NCI-H2107 (cell line): ENCODE measurements around the gene COMMD1.
"Not testable (repeated sequence)": the region's sequence is repeated elsewhere in the genome, so short reads cannot be mapped to it uniquely, and the experiment has no call there.

ENCODE experiments used
- DNase-seq: peaks from one replicate; lab custom pipeline; 2025; lab: John Stamatoyannopoulos, UW

The COMMD1 gene

DNA sequence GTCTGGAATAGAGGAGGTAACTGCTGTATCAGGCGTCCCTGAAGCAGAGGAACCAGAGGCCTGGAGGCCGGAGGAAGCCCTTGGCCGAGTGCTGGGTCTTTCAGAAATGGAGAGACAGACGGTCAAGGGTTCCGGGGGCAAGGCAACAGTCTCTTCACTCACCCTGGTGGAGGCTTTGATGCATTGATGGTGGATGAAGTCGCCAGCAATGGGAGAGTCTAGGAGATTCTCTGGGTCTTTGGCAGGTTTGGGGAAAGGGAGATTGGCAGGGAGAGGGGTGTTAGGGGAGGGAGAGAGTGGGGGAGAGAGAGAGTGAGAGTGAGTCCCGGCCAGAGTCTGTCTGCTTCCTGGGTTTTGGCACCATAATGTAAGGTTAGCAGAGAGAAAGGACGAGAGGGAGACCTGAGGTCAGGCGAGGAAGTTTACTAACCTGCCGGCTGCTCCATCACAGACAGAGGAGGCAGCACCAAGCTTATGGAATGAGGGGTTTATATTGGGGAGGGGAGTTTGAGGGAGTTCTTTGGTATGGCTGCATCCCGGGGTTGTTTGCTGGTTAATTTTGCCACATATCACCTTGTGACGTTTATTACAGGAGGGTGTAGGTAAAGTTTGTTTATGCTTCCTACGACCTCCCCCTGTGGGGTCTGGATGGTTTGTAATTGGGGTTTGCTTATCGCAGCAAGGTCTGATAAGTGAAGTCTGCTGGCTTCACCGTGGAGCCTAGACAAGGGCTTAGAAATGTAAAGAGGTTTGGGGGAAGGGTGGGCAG is 19.6 kb downstream of the COMMD1 start:
- DNase-seq, result no peak

GRCh38 chr2:61926531-61927477 is 21.3 kb downstream of the COMMD1 start:
- no peak for DNase-seq

- no peak for DNase-seq
Observed at GRCh38 chr2:61928826-61929461, 23.5 kb downstream of the COMMD1 start.

GRCh38 chr2:61937098-61937497 is 31.6 kb downstream of the COMMD1 start:
- no peak for DNase-seq

GRCh38 chr2:61937886-61938285 is 32.4 kb downstream of the COMMD1 start:
- no peak for DNase-seq

GRCh38 chr2:61938511-61938910 is 33.0 kb downstream of the COMMD1 start:
- no peak for DNase-seq

DNA sequence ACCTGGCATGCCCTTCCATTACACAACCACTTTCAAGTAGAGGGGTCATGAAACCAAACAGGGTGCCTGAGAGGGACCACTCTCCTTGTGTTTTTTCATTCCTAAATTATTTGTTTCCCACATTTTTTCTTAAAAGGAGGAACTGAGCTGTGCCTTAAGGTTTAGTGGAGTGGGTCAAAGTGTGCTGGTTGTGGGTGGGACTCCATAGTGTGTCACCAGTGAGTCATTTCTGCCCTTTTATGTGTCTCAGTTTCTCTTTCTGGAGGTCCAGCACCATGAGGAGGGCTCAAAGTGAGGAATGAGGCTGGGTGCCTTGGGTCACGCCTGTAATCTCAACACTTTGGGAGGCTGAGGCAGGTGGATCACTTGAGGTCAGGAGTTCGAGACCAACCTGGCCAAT is 37.8 kb downstream of the COMMD1 start:
- DNase-seq, result no peak

- no peak for DNase-seq
Observed at GRCh38 chr2:61946666-61947065, 41.2 kb downstream of the COMMD1 start.

DNA sequence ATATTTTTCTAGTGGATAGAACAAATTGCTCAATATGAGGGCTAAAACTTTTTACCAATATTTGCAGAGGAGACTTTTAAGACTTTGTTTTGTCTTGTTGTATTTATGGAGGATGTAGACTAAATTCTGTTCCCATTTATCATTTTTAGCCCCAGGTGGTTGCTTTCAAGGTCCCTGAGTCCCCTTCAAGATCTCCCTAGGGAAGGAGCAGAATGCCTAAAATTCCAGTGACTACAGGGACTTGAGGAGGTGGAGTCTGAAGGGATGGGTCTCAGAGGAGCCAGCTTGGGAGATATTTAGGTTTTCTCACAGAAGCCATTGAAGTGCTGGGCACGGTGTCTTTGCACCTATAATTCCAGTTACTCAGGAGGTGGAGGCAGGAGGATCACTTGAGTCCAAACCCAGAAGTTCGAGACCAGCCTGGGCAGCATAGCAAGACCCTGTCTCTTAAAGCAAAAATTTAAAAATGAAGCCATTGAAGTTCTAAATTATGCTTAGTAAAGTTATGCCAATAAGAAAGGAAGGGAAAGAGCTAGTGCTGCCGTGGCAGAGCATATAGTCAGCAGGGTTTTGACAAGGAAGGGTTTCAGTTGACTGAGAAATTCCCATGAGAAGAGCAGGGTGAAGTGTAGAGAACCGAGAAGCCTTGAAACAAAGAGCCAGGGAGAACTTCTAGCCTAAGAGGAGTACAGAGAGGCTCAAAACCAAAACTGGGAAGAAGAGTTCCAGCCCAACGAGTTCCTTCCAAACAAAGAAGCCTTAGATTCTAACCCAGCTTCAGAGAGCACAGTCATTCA is 43.4 kb downstream of the COMMD1 start:
- DNase-seq, result no peak

GRCh38 chr2:61949458-61949713 is 43.9 kb downstream of the COMMD1 start:
- DNase-seq, result no peak

DNA sequence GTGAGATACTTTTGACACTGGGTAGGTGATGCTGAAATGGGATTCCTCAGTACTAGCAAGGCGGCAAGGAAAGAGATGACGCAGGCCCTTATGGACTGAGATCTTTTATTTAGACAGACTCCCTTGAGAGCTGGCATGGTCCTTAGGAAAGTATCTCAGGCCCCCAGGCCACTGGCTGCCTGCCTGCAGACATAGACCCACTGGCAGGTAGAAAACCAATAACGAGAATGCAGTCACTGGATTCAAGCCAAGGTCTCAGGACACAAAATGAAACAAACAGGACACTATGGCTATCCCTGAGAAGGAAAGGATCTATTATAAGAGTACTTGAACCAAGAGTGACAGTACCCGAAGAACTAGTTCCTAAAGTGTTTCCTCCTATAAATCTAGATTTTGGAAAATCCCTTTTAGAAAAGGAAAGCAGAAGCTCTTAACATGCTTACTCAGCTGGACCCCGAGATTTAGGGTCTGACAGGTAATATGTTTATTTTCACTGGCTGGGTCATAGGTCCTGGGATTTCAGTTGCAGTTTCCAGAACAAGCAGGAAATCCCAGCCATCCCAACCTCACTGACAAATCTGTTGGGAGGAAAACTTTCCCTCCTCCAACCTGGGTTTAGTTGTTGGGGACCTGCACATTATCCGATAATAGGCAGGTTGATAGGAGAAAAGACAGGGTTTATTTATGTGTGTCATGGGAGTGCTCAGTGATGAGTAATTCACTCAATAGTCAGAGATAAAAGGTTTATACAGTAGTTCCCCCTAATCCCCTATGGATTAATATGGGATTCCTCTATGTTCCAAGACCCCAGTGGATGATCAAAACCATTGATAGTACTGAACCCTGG is 44.5 kb downstream of the COMMD1 start:
- no peak for DNase-seq

DNA sequence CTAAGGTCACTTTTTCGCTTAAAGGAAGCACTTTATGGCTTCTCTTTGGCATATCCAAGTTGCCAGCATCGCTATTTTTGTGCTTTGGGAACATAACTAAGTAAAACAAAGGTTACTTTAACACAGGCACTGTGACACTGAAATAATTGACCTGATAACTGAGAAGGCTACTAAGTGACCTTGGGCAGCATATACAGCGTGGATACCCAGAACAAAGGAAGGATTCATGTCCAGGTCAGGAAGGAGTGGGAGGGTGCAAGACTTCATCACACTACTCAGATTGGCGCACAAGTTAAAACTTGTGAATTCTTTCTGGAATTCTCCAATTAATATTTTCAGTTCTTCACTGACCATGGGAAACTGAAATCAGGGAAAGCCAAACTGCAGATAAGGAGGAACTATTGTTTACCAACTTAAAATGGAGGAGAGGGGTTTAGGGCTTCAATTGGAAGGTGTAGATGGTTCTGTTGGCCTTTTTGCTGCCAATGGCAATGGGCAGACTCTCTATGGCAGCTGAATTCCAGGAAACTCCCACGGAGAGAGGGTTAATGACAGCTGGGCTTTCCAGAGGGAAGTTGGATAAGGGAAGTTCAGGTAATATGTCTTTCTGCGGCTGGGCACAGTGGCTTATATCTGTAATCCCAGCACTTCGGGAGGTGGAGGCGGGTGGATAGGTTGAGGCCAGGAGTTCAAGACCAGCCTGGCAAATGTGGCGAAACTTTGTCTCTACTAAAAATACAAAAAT is 45.3 kb downstream of the COMMD1 start:
- no peak for DNase-seq

GRCh38 chr2:61951881-61952280 is 46.4 kb downstream of the COMMD1 start:
- no peak for DNase-seq

- DNase-seq, result no peak
Observed at GRCh38 chr2:61952288-61952687, 46.8 kb downstream of the COMMD1 start.

GRCh38 chr2:61954856-61955255 is 49.4 kb downstream of the COMMD1 start:
- DNase-seq, result not testable (repeated sequence)

DNA sequence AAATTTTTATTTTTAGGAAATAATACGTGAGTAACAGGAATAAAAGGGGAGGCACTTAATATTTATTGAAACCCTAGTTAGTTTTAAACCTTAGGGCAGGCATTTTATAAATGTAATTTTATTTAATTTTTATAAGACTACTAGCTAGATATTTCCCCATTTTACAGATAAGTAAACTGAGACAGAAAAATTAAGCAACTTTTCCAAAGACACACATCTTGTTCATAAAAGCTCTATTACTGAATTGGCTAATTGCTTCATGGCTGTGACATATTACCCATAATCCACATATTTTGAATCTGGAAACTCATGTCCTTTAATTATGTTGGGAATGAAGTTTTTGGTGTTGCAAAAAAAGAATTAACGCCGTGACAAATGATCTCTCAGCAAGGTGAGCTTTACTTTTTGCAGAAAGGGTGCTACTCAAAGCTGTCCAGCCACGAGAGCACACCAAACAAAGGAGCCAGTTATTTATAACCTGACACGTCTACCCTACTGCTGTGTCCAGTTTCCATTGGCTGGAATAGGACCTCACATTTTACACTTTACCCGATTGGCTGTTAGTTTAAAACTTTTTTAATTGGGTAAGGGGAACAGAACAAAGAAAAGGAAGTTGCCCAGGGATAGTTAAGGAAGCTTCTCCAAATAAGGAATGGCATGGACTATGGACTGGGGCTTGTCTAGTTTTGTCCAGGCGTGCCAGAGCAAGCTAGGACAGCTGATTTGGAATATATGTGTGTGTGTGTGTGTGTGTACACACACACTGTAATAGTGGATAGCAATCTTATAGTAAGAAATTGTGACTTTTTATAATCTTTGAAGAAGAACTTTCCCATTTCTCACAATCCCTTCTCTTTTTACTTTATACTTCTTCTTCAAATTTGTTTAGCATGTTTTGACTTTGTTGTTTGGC is 54.2 kb downstream of the COMMD1 start:
- DNase-seq, result no peak

GRCh38 chr2:61961231-61961901 is 55.9 kb downstream of the COMMD1 start:
- DNase-seq, result no peak

DNA sequence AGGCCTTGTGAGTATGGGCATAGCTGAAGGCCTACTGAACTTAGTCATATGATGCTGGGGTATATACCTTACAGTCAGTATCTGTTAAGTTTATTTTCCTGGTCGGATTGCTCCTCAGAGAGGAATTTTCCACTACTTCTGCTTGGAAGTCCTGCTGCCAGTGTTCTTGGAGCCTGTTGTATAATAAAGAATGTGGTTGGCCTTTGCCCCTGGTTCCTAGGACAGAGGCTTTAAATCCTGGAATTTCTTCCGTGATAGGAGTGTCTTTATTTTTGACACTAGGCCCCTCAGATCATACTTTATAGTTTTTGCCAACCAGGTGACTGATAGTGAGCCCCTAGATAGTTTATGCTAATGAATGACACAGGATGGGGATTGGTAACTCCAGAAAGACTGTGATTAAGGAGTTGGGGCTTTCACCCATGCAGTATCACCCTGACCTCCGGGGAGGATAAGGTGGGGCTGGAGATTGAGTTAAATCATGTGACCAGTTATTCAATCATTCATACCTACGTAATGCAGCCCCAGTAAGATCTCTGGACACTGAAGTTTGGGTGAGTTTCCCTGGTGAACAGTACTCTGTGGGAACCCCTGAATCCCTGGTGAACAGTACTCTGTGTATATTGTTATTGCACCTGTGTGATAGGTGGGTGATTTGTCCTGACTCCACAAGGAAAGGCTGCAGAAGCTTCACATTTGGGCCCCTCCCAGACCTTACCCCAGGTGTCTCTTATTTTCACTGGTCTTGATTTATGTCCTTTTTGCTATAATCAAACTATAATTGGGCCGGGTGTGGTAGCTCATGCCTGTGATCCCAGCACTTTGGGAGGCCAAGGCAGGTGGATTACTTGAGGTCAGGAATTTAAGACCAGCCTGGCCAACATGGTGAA is 56.9 kb downstream of the COMMD1 start:
- DNase-seq, result no peak
